CD4-positive, alpha-beta T cell (primary cell): ENCODE results near the gene TBC1D22B. TPM values are rescaled to one million over a fixed set of nuclear protein-coding genes. Genes with fewer than 3 reads are reported as not detected.

Experiments
- ATAC-seq: fragments of 200-7000 bp; cut with Tn5 transposase; one replicate; pipeline ENCODE4 v1.10.0; 2022; ENCODE audit warnings: mild to moderate bottlenecking; ENCODE audit not compliant: poor library complexity
- CTCF ChIA-PET: fragments of 350-600 bp; sonication (Branson Sonifier 250); formaldehyde crosslinking; loops from one replicate; lab custom pipeline; 2021; ENCODE audit warnings: antibody characterized with exemption, inconsistent platforms; lab: Charles Lee
- POLR2A ChIA-PET: fragments of 350-600 bp; sonication (Branson Sonifier 250); formaldehyde crosslinking; loops from one replicate; lab custom pipeline; 2021; ENCODE audit warnings: antibody characterized with exemption, inconsistent platforms; lab: Charles Lee
- DNase-seq, 14 experiments: peaks; one replicate each; pipeline ENCODE4 v3.0.0-alpha.2; 2013 to 2020; ENCODE audit warnings: mixed read lengths in 2 of 14
- H3K27ac ChIP-seq, 2 donors: one replicate each; pipeline versions ENCODE4 v1.5.1 to v1.7.0; 2013; ENCODE audit warnings: low read length in 2 of 2, low read depth in 1 of 2, mild to moderate bottlenecking in 1 of 2
- H3K27me3 ChIP-seq, 2 experiments: 1 replicate in 1 of 2; 2 replicates in 1 of 2; pipeline versions ENCODE4 v1.6.1 to v1.7.0; 2013; ENCODE audit warnings: low read length in 2 of 2, control low read depth in 1 of 2, mild to moderate bottlenecking in 1 of 2, moderate library complexity in 1 of 2; ENCODE audit not compliant: insufficient read depth in 2 of 2, control insufficient read depth in 1 of 2
- H3K36me3 ChIP-seq: one replicate; pipeline ENCODE4 v1.6.1; 2013; ENCODE audit warnings: low read length, control low read depth; ENCODE audit not compliant: insufficient read depth
- H3K4me1 ChIP-seq: one replicate; pipeline ENCODE4 v1.6.1; 2013; ENCODE audit warnings: low read length, control low read depth; ENCODE audit not compliant: insufficient read depth
- H3K4me3 ChIP-seq: one replicate; pipeline ENCODE4 v1.5.1; 2013; ENCODE audit warnings: mild to moderate bottlenecking, low read length, moderate library complexity
- H3K9me3 ChIP-seq, 2 experiments: 1 replicate in 1 of 2; 2 replicates in 1 of 2; pipeline versions ENCODE4 v1.6.1 to v1.7.0; 2013; ENCODE audit warnings: low read length in 2 of 2, mild to moderate bottlenecking in 2 of 2, control low read depth in 1 of 2, moderate library complexity in 1 of 2; ENCODE audit not compliant: control insufficient read depth in 1 of 2, insufficient read depth in 1 of 2
- H3K27ac Mint-ChIP-seq: one replicate; pipeline ENCODE4 v1.8.0; 2020; ENCODE audit warnings: mixed read lengths
- H3K27me3 Mint-ChIP-seq: one replicate; pipeline ENCODE4 v1.8.0; 2021; ENCODE audit warnings: mixed read lengths
- H3K36me3 Mint-ChIP-seq: one replicate; pipeline ENCODE4 v1.8.0; 2021; ENCODE audit warnings: low read depth, mixed read lengths
- H3K4me1 Mint-ChIP-seq: one replicate; pipeline ENCODE4 v1.8.0; 2021; ENCODE audit warnings: low read depth, mixed read lengths
- H3K4me3 Mint-ChIP-seq: one replicate; pipeline ENCODE4 v1.8.0; 2020; ENCODE audit warnings: mild to moderate bottlenecking, mixed read lengths
- H3K9me3 Mint-ChIP-seq: one replicate; pipeline ENCODE4 v1.8.0; 2020; ENCODE audit warnings: mixed read lengths
- intact Hi-C, 2 experiments: fragments of 100-400 bp; cut with DNase I in 1 of 2; cut with micrococcal nuclease in 1 of 2; formaldehyde crosslinking; loops; one replicate each; pipeline versions ENCODE4 v1.15.1 to v1.9.0; 2023 to 2025; cut with DNase I, micrococcal nuclease
- total RNA-seq, 174 experiments: library from RNA in 2 of 174; stranded (reverse) in 2 of 174; gene quantifications; one replicate each; pipeline ENCODE4 v1.2.3 and lab custom pipeline; 2021 to 2026
- TF ChIP-seq, protein P1 (sequence below): fragments of 200-600 bp; IDR thresholded peaks from one replicate; pipeline ENCODE4 v1.8.0; 2022; ENCODE audit warnings: antibody characterized with exemption, mild to moderate bottlenecking

Gene TBC1D22B
- total RNA-seq, 2 experiments from 2014 or later = 5.9 to 6.6 TPM

DNA sequence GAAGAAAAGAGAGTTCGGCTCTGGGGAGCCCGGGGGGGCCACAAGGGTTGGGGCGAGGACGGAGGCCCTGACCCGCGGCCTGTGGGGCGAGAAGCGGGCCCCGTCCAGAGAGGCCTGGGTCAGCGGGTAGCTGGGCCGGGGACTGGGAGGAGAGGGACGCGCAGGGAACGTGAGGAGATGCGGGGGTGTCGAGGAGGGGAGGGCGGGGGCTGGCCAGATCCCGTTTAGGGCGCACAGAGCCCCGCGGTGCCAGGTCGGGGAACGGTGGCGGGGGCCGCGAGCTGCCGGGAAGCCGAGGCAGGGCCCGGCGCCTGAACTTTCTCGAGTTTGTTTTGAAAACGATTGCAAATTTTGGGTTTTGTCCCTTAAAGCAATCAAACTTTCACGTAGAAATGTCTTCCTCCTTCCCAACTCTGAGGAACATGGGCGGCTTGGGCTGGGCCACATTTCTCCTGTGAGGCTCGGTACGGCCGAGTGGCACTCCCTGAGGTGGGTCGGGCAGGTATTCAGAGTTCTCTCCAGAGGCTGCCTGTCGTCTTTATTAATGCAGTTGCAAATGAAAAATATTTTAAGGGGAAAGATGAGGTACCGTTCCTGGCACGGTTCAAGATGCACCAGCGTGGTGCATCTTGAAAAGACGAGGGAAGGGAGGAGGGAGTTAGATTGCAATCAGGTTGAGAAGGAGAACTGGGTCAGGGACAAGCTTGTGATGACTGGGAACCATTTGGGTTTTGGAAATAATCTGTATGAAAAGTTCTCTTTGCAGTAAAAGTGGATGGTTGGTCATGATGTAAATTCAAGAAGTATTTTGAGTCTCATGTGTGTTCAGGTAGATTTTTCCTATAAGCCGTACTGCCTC lies 97.2 kb downstream of the TBC1D22B start:
- intact Hi-C loops = no loop called here
- H3K4me3 Mint-ChIP-seq = peak overlapping the region; percentile 98
- ATAC-seq = no peak

DNA sequence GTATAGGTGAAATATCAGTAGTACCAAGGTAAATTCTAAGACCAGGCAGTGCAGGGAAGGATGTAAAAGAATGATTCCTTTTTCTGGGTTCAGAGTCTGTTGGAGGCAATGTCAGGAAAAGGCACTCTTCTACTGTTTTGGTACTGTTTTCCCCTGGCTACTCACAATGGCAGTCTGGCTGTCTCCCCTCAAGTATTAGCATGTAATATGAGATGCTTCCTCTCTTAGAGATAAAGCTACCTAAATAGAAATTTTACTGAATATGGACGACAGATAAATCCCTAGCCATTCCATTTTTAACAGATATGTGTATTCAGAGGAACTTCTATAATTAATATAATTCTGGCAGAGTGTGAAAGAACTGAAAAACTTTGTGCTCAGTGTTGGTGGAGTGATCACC lies 99.7 kb downstream of the TBC1D22B start:
- Mint-ChIP-seq H3K27me3 (no peaks in the 10 kb centered on the region), H3K27ac (no peak overlapping the region), H3K4me1 (peaks cover 40% of the 10 kb centered on the region), H3K4me3 (peak overlapping the region; percentile 28), H3K9me3 (no peaks in the 10 kb centered on the region), H3K36me3 (peaks cover 39% of the 10 kb centered on the region)
- peaks cover 14% of the 10 kb centered on the region for H3K4me1 ChIP-seq
- CTCF ChIA-PET = no interaction called here
- DNase-seq (no peak), ATAC-seq (no peak)
- POLR2A ChIA-PET = no interaction called here
- no peaks in the 10 kb centered on the region for H3K9me3 ChIP-seq
- no peak overlapping the region for H3K27ac ChIP-seq
- H3K4me3 ChIP-seq = no peak overlapping the region
- H3K27me3 ChIP-seq = no peaks in the 10 kb centered on the region
- intact Hi-C loops = loop anchor here in 1 of 2 experiments (2.0 kb wide), 1 partner anchor 76 kb away; the partner anchor contains the start of gene CMTR1
- TF ChIP-seq, protein P1, sequence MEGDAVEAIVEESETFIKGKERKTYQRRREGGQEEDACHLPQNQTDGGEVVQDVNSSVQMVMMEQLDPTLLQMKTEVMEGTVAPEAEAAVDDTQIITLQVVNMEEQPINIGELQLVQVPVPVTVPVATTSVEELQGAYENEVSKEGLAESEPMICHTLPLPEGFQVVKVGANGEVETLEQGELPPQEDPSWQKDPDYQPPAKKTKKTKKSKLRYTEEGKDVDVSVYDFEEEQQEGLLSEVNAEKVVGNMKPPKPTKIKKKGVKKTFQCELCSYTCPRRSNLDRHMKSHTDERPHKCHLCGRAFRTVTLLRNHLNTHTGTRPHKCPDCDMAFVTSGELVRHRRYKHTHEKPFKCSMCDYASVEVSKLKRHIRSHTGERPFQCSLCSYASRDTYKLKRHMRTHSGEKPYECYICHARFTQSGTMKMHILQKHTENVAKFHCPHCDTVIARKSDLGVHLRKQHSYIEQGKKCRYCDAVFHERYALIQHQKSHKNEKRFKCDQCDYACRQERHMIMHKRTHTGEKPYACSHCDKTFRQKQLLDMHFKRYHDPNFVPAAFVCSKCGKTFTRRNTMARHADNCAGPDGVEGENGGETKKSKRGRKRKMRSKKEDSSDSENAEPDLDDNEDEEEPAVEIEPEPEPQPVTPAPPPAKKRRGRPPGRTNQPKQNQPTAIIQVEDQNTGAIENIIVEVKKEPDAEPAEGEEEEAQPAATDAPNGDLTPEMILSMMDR = no peak
- H3K36me3 ChIP-seq = peaks cover 18% of the 10 kb centered on the region

More for the DNA sequence above, 97.2 kb downstream of the TBC1D22B start:
- H3K36me3 Mint-ChIP-seq = peaks cover 21% of the 10 kb centered on the region
- H3K27ac Mint-ChIP-seq = no peak overlapping the region
- H3K9me3 Mint-ChIP-seq = no peaks in the 10 kb centered on the region
- ChIA-PET CTCF (interaction anchor here (0.7 kb wide), 1 partner anchor 29 kb away, joined by 3 read pairs; no protein-coding TSS in a partner anchor), POLR2A (interaction anchor here (0.6 to 2.0 kb wide), 4 partner anchors 78 to 862 kb away, joined by 3 to 7 read pairs (median 4); partner anchors contain the start of genes CMTR1, TBC1D22B and TMEM217)
- H3K4me1 ChIP-seq = peaks cover 14% of the 10 kb centered on the region
- H3K27me3 Mint-ChIP-seq = no peaks in the 10 kb centered on the region
- peaks cover 40% of the 10 kb centered on the region for H3K4me1 Mint-ChIP-seq
- H3K36me3 ChIP-seq = no peaks in the 10 kb centered on the region
- H3K27me3 ChIP-seq = no peaks in the 10 kb centered on the region
- TF ChIP-seq, protein P1 = no peak
- no peaks in the 10 kb centered on the region for H3K9me3 ChIP-seq
- no peak overlapping the region for H3K27ac ChIP-seq
- DNase-seq = peak in 6 of 14 experiments; percentile 0 to 33 (median 13)
- H3K4me3 ChIP-seq = peak overlapping the region; percentile 98

DNA sequence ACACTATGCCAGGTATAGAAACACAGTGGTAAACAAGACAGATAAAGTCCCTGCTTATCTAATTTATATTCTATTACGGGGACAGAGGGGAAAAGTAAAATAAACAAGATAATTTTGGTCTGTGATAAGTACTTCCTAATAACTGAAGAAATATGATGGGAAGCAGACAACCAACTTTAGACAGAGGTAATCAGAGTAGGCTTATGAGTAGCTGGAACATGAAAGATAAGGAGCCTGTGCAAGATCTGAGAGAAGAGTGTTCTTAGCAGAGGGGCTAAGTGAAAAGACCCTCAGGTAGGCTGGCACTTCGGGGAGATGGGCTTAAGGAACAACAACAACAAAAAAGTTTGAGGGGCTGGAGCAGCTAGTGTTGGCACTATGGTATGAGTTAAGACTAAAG lies 100.3 kb downstream of the TBC1D22B start:
- Mint-ChIP-seq H3K4me3 (no peak overlapping the region), H3K27me3 (no peaks in the 10 kb centered on the region), H3K27ac (no peak overlapping the region), H3K9me3 (no peaks in the 10 kb centered on the region), H3K36me3 (peaks cover 45% of the 10 kb centered on the region), H3K4me1 (peaks cover 40% of the 10 kb centered on the region)
- Histone ChIP-seq H3K36me3 (peaks cover 24% of the 10 kb centered on the region), H3K9me3 (no peaks in the 10 kb centered on the region), H3K27ac (no peak overlapping the region), H3K27me3 (no peaks in the 10 kb centered on the region), H3K4me3 (no peak overlapping the region), H3K4me1 (peaks cover 14% of the 10 kb centered on the region)
- ChIA-PET CTCF (no interaction called here), POLR2A (no interaction called here)
- no peak for ATAC-seq
- intact Hi-C loops = loop anchor here in 1 of 2 experiments (2.0 kb wide), 1 partner anchor 75 kb away; the partner anchor contains the start of gene CMTR1
- TF ChIP-seq, protein P1 = no peak
- no peak for DNase-seq
